SU-DHL-6 (cell line): ENCODE data around the gene RABGAP1.
"Not testable (repeated sequence)": the region's sequence is repeated elsewhere in the genome, so short reads cannot be mapped to it uniquely, and the experiment has no call there.

Experiments
- H2AFZ ChIP-seq: fragments of 200-600 bp; sonication (generic); 2 replicates; pipeline ENCODE4 v1.6.1; 2014; ENCODE audit warnings: low read depth, mild to moderate bottlenecking, moderate library complexity, mixed read lengths, antibody characterized with exemption, low read length; ENCODE audit not compliant: severe bottlenecking
- H3F3A ChIP-seq: fragments of 200-600 bp; shearing (Covaris generic); 2 replicates; pipeline ENCODE4 v1.6.0; 2016; ENCODE audit warnings: antibody characterized with exemption, mild to moderate bottlenecking; ENCODE audit not compliant: insufficient read depth
- H3K27ac ChIP-seq: fragments of 200-600 bp; sonication (generic); 2 replicates; pipeline ENCODE4 v1.5.1; 2016; ENCODE audit warnings: low read depth, mild to moderate bottlenecking, low read length, moderate library complexity, mixed read lengths
- H3K27me3 ChIP-seq: fragments of 200-600 bp; sonication (generic), shearing (Covaris generic); 2 replicates; pipeline ENCODE4 v1.6.0; 2014; ENCODE audit warnings: mild to moderate bottlenecking, low read length
- H3K36me3 ChIP-seq: fragments of 200-600 bp; sonication (generic); 2 replicates; pipeline ENCODE4 v1.6.1; 2014; ENCODE audit warnings: mild to moderate bottlenecking, low read length, mixed read lengths
- H3K4me2 ChIP-seq: fragments of 300-600, 200-600 bp; shearing (Covaris generic), sonication (generic); 2 replicates; pipeline ENCODE4 v1.6.0; 2014; ENCODE audit warnings: low read length, low read depth, mild to moderate bottlenecking; ENCODE audit not compliant: poor library complexity, severe bottlenecking
- H3K4me3 ChIP-seq: fragments of 200-600 bp; sonication (generic); 2 replicates; pipeline ENCODE4 v1.5.1; 2014; ENCODE audit warnings: antibody characterized with exemption, low read length, mild to moderate bottlenecking, mixed read lengths; ENCODE audit not compliant: insufficient read depth, poor library complexity, severe bottlenecking
- H3K79me2 ChIP-seq: fragments of 200-600 bp; sonication (generic); 2 replicates; pipeline ENCODE4 v1.6.1; 2014; ENCODE audit warnings: mild to moderate bottlenecking, low read length, moderate library complexity; ENCODE audit not compliant: insufficient read depth
- H3K9ac ChIP-seq: fragments of 200-600 bp; sonication (generic); 2 replicates; pipeline ENCODE4 v1.7.0; 2014; ENCODE audit warnings: mild to moderate bottlenecking, low read length
- H3K9me2 ChIP-seq: fragments of 200-600 bp; sonication (generic); replicated peaks from 2 replicates; pipeline ENCODE4 v1.6.1; 2014; ENCODE audit warnings: low read length; ENCODE audit not compliant: insufficient read depth
- H3K9me3 ChIP-seq: fragments of 200-600 bp; sonication (generic); 2 replicates; pipeline ENCODE4 v1.6.1; 2014; ENCODE audit warnings: low read length, mixed read lengths; ENCODE audit not compliant: insufficient read depth
- H4K20me1 ChIP-seq: fragments of 200-600 bp; sonication (generic); 2 replicates; pipeline ENCODE4 v1.6.1; 2014; ENCODE audit warnings: low read depth, mild to moderate bottlenecking, antibody characterized with exemption, low read length, moderate library complexity, mixed read lengths
- CTCF ChIP-seq: fragments of 200-600 bp; sonication (generic); IDR thresholded peaks from one replicate; pipeline ENCODE4 v1.5.1; 2017; ENCODE audit warnings: antibody characterized with exemption, mild to moderate bottlenecking, low read length, moderate library complexity; ENCODE audit not compliant: insufficient read depth, poor library complexity, severe bottlenecking
- EZH2phosphoT487 ChIP-seq: fragments of 200-600 bp; sonication (generic), shearing (Covaris generic); conservative IDR thresholded peaks from 2 replicates; pipeline ENCODE4 v1.6.1; 2018; ENCODE audit warnings: mild to moderate bottlenecking, antibody characterized with exemption, low read length, moderate library complexity, mixed read lengths

The RABGAP1 gene

GRCh38 chr9:122904466-122904822 is 36.4 kb upstream of the RABGAP1 start:
- H3K9ac ChIP-seq: peak overlapping the region; percentile 93
- peaks cover 59% of the 10 kb centered on the region for H3F3A ChIP-seq
- H3K4me2 ChIP-seq: peak overlapping the region; percentile 98
- peaks cover 56% of the 10 kb centered on the region for H3K79me2 ChIP-seq
- H4K20me1 ChIP-seq: no peaks in the 10 kb centered on the region
- peak overlapping the region; percentile 77 for H3K4me3 ChIP-seq
- no peaks in the 10 kb centered on the region for H3K9me2 ChIP-seq
- H3K27me3 ChIP-seq: no peaks in the 10 kb centered on the region
- H3K9me3 ChIP-seq: no peaks in the 10 kb centered on the region
- H3K27ac ChIP-seq: peak overlapping the region; percentile 82
- no peak for TF ChIP-seq EZH2phosphoT487
- TF ChIP-seq CTCF: no peak
- H3K36me3 ChIP-seq: peaks cover under 1% of the 10 kb centered on the region; the same call in 1 of the 2 replicates
- no peak overlapping the region for H2AFZ ChIP-seq

GRCh38 chr9:122904823-122905710 is 35.8 kb upstream of the RABGAP1 start, which contains the start of gene RC3H2:
Gene RC3H2 (minus strand): TSS chr9:122905359. CDS start chr9:122897509, 7,850 bp downstream.
- peak within 1 kb of the TSS; percentile 98 for H3K4me2 ChIP-seq
- H3K9me2 ChIP-seq: no peaks in the 10 kb centered on the region
- no peaks in the 10 kb centered on the region for H3K27me3 ChIP-seq
- H4K20me1 ChIP-seq: no peaks in the 10 kb centered on the region
- H3K9me3 ChIP-seq: no peaks in the 10 kb centered on the region
- H2AFZ ChIP-seq: peak within 1 kb of the TSS; percentile 84
- peak within 1 kb of the TSS; percentile 93 for H3K9ac ChIP-seq
- peaks cover 5% of the 10 kb centered on the region; the same call in 1 of the 2 replicates for H3K36me3 ChIP-seq
- H3K27ac ChIP-seq: peak within 1 kb of the TSS; percentile 82
- H3K79me2 ChIP-seq: peaks cover 56% of the 10 kb centered on the region
- peaks cover 62% of the 10 kb centered on the region for H3F3A ChIP-seq
- H3K4me3 ChIP-seq: peak within 1 kb of the TSS; percentile 77
- no peak for TF ChIP-seq EZH2phosphoT487
- TF ChIP-seq CTCF: no peak

DNA sequence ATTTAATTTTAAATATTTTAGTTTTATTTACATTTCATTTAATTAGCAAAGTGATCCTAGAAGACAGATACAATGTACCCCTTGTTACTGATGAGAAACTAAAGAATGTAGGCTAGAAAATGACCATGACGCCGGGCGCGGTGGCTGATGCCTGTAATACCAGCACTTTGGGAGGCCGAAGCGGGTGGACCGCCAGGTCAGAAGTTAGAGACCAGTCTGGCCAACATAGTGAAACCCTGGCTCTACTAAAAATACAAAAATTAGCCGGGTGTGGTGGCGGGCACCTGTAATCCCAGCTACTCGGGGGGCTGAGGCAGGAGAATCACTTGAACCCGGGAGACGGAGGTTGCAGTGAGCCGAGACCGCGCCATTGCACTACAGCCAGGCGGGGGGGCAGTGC is 34.7 kb upstream of the RABGAP1 start:
- H3K27me3 ChIP-seq, H4K20me1 ChIP-seq, H3K9me2 ChIP-seq, H2AFZ ChIP-seq, H3K4me3 ChIP-seq, H3K9ac ChIP-seq, H3K9me3 ChIP-seq, H3K27ac ChIP-seq: not testable (repeated sequence)
- Histone ChIP-seq H3K36me3 (peaks cover 14% of the 10 kb centered on the region; the same call in 1 of the 2 replicates), H3K79me2 (peaks cover 56% of the 10 kb centered on the region), H3F3A (peaks cover 54% of the 10 kb centered on the region), H3K4me2 (peak overlapping the region; percentile 98)

DNA sequence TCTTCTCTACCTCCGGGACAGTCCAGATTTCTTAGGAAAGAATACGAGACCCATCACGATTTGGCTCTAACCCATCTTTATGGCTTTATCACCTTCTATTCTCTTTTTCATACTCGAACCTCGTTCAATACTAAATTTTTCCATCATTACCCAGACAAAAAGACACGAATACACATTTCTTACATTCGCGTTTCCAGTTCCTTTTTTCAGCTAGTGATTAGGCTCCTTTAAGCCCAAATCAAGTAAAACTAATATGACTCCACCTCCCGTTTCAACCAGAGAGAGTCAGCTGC is 28.2 kb upstream of the RABGAP1 start:
- peak overlapping the region; percentile 97 for H3K4me2 ChIP-seq
- no peaks in the 10 kb centered on the region for H4K20me1 ChIP-seq
- TF ChIP-seq EZH2phosphoT487 (no peak), CTCF (no peak)
- H3K36me3 ChIP-seq: peaks cover 15% of the 10 kb centered on the region; the same call in 1 of the 2 replicates
- no peaks in the 10 kb centered on the region for H3K9me3 ChIP-seq
- peak overlapping the region; percentile 84 for H3K4me3 ChIP-seq
- H3K9ac ChIP-seq: peak overlapping the region; percentile 70
- H3K79me2 ChIP-seq: peaks cover 38% of the 10 kb centered on the region
- H3F3A ChIP-seq: peaks cover 69% of the 10 kb centered on the region
- H3K27ac ChIP-seq: peak overlapping the region; percentile 94
- H3K9me2 ChIP-seq: no peaks in the 10 kb centered on the region
- peak overlapping the region; percentile 71 for H2AFZ ChIP-seq
- H3K27me3 ChIP-seq: no peaks in the 10 kb centered on the region
